ENCODE measurements around the gene ARRDC4. TPM values are rescaled to one million over a fixed set of nuclear protein-coding genes. Genes with fewer than 3 reads are reported as not detected.

The ARRDC4 gene
- total and polyA plus RNA-seq, 9 of the 15 experiments (the other 6 are each of a cell fraction or from before 2014, with no cell fraction given), result 4.3 to 16.1 (median 14.4) TPM

GRCh38 chr15:97989299-97989698, 28.8 kb downstream of the ARRDC4 start:
- Histone ChIP-seq H3K4me2 (ENCODE audit: insufficient read depth, low read length) (no peak overlapping the region), H2AFZ (ENCODE audit: low read depth, low read length) (no peak overlapping the region), H3K4me1 (replicated peaks in 1 of 2; ENCODE audit: control insufficient read depth in 2 of 2, insufficient read depth in 2 of 2, low read length in 2 of 2) (no peaks in the 10 kb centered on the region), H3K9me3 (replicated peaks; ENCODE audit: control insufficient read depth, insufficient read depth, low read depth, low read length) (0 out of 2 replicates have a peak, but pooled peaks cover 2% of the 10 kb centered on the region), H3K4me3 (no peak overlapping the region), H3K27ac (ENCODE audit: extremely low read depth, low read depth, low read length) (no peak overlapping the region), H4K20me1 (replicated peaks; ENCODE audit: control insufficient read depth, insufficient read depth, low read length) (no peaks in the 10 kb centered on the region), H3K27me3 (ENCODE audit: control insufficient read depth in 2 of 2, insufficient read depth in 2 of 2, low read length in 2 of 2) (no peaks in the 10 kb centered on the region), H3K9me1 (ENCODE audit: control insufficient read depth, insufficient read depth, low read length) (no peaks in the 10 kb centered on the region), H3K36me3 (ENCODE audit: control insufficient read depth, insufficient read depth, low read length) (no peaks in the 10 kb centered on the region), H3K9ac (ENCODE audit: insufficient read depth in 1 of 2, low read depth in 2 of 2, low read length in 2 of 2) (no peak overlapping the region), H3K79me2 (ENCODE audit: control insufficient read depth, insufficient read depth, low read length) (no peaks in the 10 kb centered on the region)
- in situ Hi-C loops (cut with MboI), result no loop called here
- intact Hi-C loops (cut with micrococcal nuclease), result no loop called here
- CTCF ChIA-PET (ENCODE audit: low intra/inter-chr PET ratio), result no interaction called here
- FAIRE-seq, result peak; percentile 11
- 0% methylated on average over 2 of the region's 2 CpGs for WGBS (ENCODE audit: insufficient coverage, low coverage, missing lambda C conversion rate)
- no peak for ATAC-seq
- POLR2A ChIA-PET, result no interaction called here
- TF ChIP-seq ZBTB8A (IDR thresholded peaks at IDR 0.05; ENCODE audit: partially characterized antibody) (no peak), TAF7 (tag; IDR thresholded peaks at IDR 0.05) (no peak), MYBL2 (IDR thresholded peaks at IDR 0.05; ENCODE audit: low read depth) (no peak), MYBL2 (CRISPR knock-in tag; IDR thresholded peaks at IDR 0.05; ENCODE audit: borderline replicate concordance) (no peak), BRD9 (IDR thresholded peaks at IDR 0.05; ENCODE audit: low read depth, partially characterized antibody) (no peak), CC2D1A (IDR thresholded peaks at IDR 0.05) (no peak), RBM22 (IDR thresholded peaks at IDR 0.05; ENCODE audit: low read depth, low read length, poor library complexity, severe bottlenecking) (no peak), SMAD2 (IDR thresholded peaks at IDR 0.05; ENCODE audit: low read depth, low read length) (no peak), ILK (tag; IDR thresholded peaks at IDR 0.05; ENCODE audit: borderline replicate concordance, low read depth) (no peak), ZNF76 (CRISPR knock-in tag; IDR thresholded peaks at IDR 0.05; ENCODE audit: borderline replicate concordance) (no peak), HDGF (IDR thresholded peaks at IDR 0.05) (no peak), PURB (CRISPR knock-in tag; IDR thresholded peaks at IDR 0.05; ENCODE audit: low read depth) (no peak)
- TF ChIP-seq, protein P1, sequence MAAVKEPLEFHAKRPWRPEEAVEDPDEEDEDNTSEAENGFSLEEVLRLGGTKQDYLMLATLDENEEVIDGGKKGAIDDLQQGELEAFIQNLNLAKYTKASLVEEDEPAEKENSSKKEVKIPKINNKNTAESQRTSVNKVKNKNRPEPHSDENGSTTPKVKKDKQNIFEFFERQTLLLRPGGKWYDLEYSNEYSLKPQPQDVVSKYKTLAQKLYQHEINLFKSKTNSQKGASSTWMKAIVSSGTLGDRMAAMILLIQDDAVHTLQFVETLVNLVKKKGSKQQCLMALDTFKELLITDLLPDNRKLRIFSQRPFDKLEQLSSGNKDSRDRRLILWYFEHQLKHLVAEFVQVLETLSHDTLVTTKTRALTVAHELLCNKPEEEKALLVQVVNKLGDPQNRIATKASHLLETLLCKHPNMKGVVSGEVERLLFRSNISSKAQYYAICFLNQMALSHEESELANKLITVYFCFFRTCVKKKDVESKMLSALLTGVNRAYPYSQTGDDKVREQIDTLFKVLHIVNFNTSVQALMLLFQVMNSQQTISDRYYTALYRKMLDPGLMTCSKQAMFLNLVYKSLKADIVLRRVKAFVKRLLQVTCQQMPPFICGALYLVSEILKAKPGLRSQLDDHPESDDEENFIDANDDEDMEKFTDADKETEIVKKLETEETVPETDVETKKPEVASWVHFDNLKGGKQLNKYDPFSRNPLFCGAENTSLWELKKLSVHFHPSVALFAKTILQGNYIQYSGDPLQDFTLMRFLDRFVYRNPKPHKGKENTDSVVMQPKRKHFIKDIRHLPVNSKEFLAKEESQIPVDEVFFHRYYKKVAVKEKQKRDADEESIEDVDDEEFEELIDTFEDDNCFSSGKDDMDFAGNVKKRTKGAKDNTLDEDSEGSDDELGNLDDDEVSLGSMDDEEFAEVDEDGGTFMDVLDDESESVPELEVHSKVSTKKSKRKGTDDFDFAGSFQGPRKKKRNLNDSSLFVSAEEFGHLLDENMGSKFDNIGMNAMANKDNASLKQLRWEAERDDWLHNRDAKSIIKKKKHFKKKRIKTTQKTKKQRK (IDR thresholded peaks at IDR 0.05; ENCODE audit: borderline replicate concordance, low read depth, low read length), result no peak
- TF ChIP-seq, protein P2, sequence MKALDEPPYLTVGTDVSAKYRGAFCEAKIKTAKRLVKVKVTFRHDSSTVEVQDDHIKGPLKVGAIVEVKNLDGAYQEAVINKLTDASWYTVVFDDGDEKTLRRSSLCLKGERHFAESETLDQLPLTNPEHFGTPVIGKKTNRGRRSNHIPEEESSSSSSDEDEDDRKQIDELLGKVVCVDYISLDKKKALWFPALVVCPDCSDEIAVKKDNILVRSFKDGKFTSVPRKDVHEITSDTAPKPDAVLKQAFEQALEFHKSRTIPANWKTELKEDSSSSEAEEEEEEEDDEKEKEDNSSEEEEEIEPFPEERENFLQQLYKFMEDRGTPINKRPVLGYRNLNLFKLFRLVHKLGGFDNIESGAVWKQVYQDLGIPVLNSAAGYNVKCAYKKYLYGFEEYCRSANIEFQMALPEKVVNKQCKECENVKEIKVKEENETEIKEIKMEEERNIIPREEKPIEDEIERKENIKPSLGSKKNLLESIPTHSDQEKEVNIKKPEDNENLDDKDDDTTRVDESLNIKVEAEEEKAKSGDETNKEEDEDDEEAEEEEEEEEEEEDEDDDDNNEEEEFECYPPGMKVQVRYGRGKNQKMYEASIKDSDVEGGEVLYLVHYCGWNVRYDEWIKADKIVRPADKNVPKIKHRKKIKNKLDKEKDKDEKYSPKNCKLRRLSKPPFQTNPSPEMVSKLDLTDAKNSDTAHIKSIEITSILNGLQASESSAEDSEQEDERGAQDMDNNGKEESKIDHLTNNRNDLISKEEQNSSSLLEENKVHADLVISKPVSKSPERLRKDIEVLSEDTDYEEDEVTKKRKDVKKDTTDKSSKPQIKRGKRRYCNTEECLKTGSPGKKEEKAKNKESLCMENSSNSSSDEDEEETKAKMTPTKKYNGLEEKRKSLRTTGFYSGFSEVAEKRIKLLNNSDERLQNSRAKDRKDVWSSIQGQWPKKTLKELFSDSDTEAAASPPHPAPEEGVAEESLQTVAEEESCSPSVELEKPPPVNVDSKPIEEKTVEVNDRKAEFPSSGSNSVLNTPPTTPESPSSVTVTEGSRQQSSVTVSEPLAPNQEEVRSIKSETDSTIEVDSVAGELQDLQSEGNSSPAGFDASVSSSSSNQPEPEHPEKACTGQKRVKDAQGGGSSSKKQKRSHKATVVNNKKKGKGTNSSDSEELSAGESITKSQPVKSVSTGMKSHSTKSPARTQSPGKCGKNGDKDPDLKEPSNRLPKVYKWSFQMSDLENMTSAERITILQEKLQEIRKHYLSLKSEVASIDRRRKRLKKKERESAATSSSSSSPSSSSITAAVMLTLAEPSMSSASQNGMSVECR (CRISPR knock-in tag; IDR thresholded peaks at IDR 0.05), result no peak
- no TSS peak for BruUV-seq (replicated peaks)
- DNase-seq (ENCODE audit: extremely low read depth in 1 of 4, low spot score in 3 of 4), result no peak
